Left colon (tissue), 2 donors: ENCODE data around the gene B4GALT6. TPM values are rescaled to one million over a fixed set of nuclear protein-coding genes. Genes with fewer than 3 reads are reported as not detected.
A peak's percentile ranks its signal among the peaks of the same experiment; 100 is the strongest.

ENCODE experiments used
- ATAC-seq: fragments of 200-7000 bp; cut with Tn5 transposase; one replicate; pipeline ENCODE4 v1.9.1; 2020; ENCODE audit warnings: mild to moderate bottlenecking, moderate library complexity
- DNase-seq, 2 donors: peaks; one replicate each; pipeline ENCODE4 v3.0.0-alpha.2; 2020
- intact Hi-C, 2 donors: fragments of 100-400 bp; cut with DNase I in 1 of 2; cut with micrococcal nuclease in 1 of 2; formaldehyde crosslinking; loops; one replicate each; pipeline versions ENCODE4 v1.11.2 to v1.14.0; 2022; cut with DNase I, micrococcal nuclease
- total RNA-seq, 2 donors: library from RNA; stranded (reverse); fragmentation: NEBNext Ultra II Directional; extraction: Animal tissue kit (Norgen Biotek cat#: 25700); gene quantifications; one replicate each; pipeline ENCODE4 v1.2.1, GENCODE V29; 2021
- donor health status: DM: no; HTN: no; CAD: no.
- donor health status: DM: yes; HTN: yes; CAD: no.

B4GALT6 gene
- total RNA-seq, 2 donors from 2014 or later = 5.2 to 6.0 TPM

GRCh38 chr18:31581498-31582197, 102.7 kb downstream of the B4GALT6 start:
- ATAC-seq (peak; percentile 83), DNase-seq (no peak)
- intact Hi-C loops = no loop called here

- DNase-seq (no peak), ATAC-seq (no peak)
- intact Hi-C loops = no loop called here
Measured at GRCh38 chr18:31579375-31579774, 105.0 kb downstream of the B4GALT6 start.

GRCh38 chr18:31578126-31578525, 106.3 kb downstream of the B4GALT6 start:
- no peak for ATAC-seq
- no peak for DNase-seq
- intact Hi-C loops = no loop called here

DNA sequence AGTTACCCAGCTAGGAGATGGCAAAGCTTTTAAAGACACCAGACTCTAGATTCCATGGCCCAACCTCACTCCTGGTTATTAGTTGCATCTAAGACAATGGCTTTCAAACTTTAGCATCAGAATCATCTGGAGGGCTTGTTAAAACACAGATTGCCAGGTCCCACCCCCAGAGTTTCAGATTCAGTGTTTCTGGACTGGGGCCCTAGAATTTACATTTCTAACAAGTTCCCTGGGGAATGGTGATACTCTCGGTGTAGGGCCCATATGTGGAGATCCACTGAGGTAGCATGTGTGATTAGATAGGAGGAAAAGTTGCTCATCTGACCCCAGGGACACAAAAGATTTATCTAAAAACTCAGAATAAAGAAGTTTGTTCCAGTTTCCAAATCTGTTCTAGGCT, 107.2 kb downstream of the B4GALT6 start:
- ATAC-seq = no peak
- DNase-seq = no peak
- intact Hi-C loops = no loop called here

GRCh38 chr18:31576670-31577069, 107.7 kb downstream of the B4GALT6 start:
- no peak for ATAC-seq
- intact Hi-C loops = no loop called here
- no peak for DNase-seq

- intact Hi-C loops = no loop called here
- DNase-seq (no peak), ATAC-seq (no peak)
Measured at GRCh38 chr18:31575515-31576257, 108.7 kb downstream of the B4GALT6 start.

DNA sequence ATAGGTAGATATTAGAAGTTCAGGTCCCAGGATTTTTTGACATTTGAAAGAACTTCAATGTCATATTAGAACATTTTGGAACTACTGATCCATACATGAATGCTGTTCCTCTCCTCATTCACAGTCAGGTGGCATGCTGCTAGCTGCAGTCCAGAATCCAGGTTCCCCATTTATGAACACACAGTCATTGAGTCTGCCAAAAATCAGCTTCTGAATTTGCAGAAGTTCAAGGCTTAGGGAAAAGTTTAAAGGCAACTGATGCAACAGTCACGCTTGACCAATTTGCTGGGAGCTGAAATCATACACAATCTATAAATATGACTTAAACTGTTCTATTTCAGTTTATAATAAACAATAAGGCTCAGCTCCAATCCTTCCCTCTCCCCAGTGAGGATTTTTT, 110.0 kb downstream of the B4GALT6 start:
- DNase-seq (no peak), ATAC-seq (no peak)
- intact Hi-C loops = no loop called here

Other genes starting within 250 kb of the B4GALT6 start
- under 1 TPM; 0.15 to 0.20 TPM for gene DSG3, start 236.8 kb downstream of the B4GALT6 start, total RNA-seq
- 100 to 1,000 TPM; 311 to 330 TPM for gene DSG2, start 186.4 kb downstream of the B4GALT6 start, total RNA-seq
- 1 to 10 TPM; 1.2 to 1.9 TPM for gene TTR, start 92.7 kb downstream of the B4GALT6 start, total RNA-seq
- gene SLC25A52, start 76.3 kb upstream of the B4GALT6 start, total RNA-seq = not detected